ENCODE results near the gene ABLIM2.

Gene ABLIM2

GRCh38 chr4:8028368-8028767, 130.2 kb downstream of the ABLIM2 start:
- no peak overlapping the region for H3K4me3 ChIP-seq (ENCODE audit: low read depth, low read length)

GRCh38 chr4:8026453-8026852, 132.2 kb downstream of the ABLIM2 start:
- TF ChIP-seq CTCF (IDR thresholded peaks at IDR 0.05; ENCODE audit: low read depth, low read length), result no peak
- H3K4me3 ChIP-seq (ENCODE audit: low read depth, low read length), result no peak overlapping the region

More at GRCh38 chr4:8028368-8028767, 130.2 kb downstream of the ABLIM2 start:
- no peak for TF ChIP-seq CTCF (IDR thresholded peaks at IDR 0.05; ENCODE audit: low read depth, low read length)

GRCh38 chr4:8025668-8026067, 132.9 kb downstream of the ABLIM2 start:
- H3K4me3 ChIP-seq (ENCODE audit: low read depth, low read length), result no peak overlapping the region
- TF ChIP-seq CTCF (IDR thresholded peaks at IDR 0.05; ENCODE audit: low read depth, low read length), result no peak

- no peak for TF ChIP-seq CTCF (IDR thresholded peaks at IDR 0.05; ENCODE audit: low read depth, low read length)
- H3K4me3 ChIP-seq (ENCODE audit: low read depth, low read length), result no peak overlapping the region
Measured at GRCh38 chr4:8024073-8024786, 134.4 kb downstream of the ABLIM2 start.

GRCh38 chr4:8023696-8024033, 134.9 kb downstream of the ABLIM2 start:
- TF ChIP-seq CTCF (IDR thresholded peaks at IDR 0.05; ENCODE audit: low read depth, low read length), result no peak

GRCh38 chr4:8022767-8023695, 135.6 kb downstream of the ABLIM2 start:
- H3K4me3 ChIP-seq (ENCODE audit: low read depth, low read length), result no peak overlapping the region
- no peak for TF ChIP-seq CTCF (IDR thresholded peaks at IDR 0.05; ENCODE audit: low read depth, low read length)

More at GRCh38 chr4:8023696-8024033, 134.9 kb downstream of the ABLIM2 start:
- no peak overlapping the region for H3K4me3 ChIP-seq (ENCODE audit: low read depth, low read length)

GRCh38 chr4:8021796-8022195, 136.8 kb downstream of the ABLIM2 start:
- H3K4me3 ChIP-seq (ENCODE audit: low read depth, low read length), result no peak overlapping the region
- TF ChIP-seq CTCF (IDR thresholded peaks at IDR 0.05; ENCODE audit: low read depth, low read length), result no peak
